NCI-H82 treated with DMSO at 0.1 percent for 48 hours (cell line): Measurements from ENCODE around the gene THOP1.

Experiments used
- DNase-seq: peaks from one replicate; lab custom pipeline; 2025; ENCODE audit not compliant: unreplicated experiment; lab: John Stamatoyannopoulos, UW

Gene THOP1

GRCh38 chr19:2761876-2762782 lies 23.2 kb upstream of the THOP1 start:
- no peak for DNase-seq

- DNase-seq: no peak
These were observed 22.4 kb upstream of the THOP1 start for GRCh38 chr19:2762783-2763496.

GRCh38 chr19:2763687-2764086 lies 21.6 kb upstream of the THOP1 start:
- DNase-seq: no peak

GRCh38 chr19:2764945-2765344 lies 20.4 kb upstream of the THOP1 start:
- no peak for DNase-seq

GRCh38 chr19:2765376-2765775 lies 19.9 kb upstream of the THOP1 start:
- no peak for DNase-seq

GRCh38 chr19:2766594-2767372 lies 18.5 kb upstream of the THOP1 start:
- DNase-seq: no peak

GRCh38 chr19:2767688-2768087 lies 17.6 kb upstream of the THOP1 start:
- DNase-seq: no peak

- DNase-seq: no peak
These were observed 16.8 kb upstream of the THOP1 start for GRCh38 chr19:2768365-2769132.

GRCh38 chr19:2769218-2769617 lies 16.1 kb upstream of the THOP1 start:
- DNase-seq: no peak

GRCh38 chr19:2770055-2771013 lies 15.0 kb upstream of the THOP1 start:
- no peak for DNase-seq

GRCh38 chr19:2771786-2772674 lies 13.3 kb upstream of the THOP1 start:
- DNase-seq: no peak

GRCh38 chr19:2774083-2774679 lies 11.1 kb upstream of the THOP1 start:
- no peak for DNase-seq

- no peak for DNase-seq
These were observed 10.2 kb upstream of the THOP1 start for GRCh38 chr19:2774953-2775555.

- DNase-seq: no peak
These were observed 9.5 kb upstream of the THOP1 start for GRCh38 chr19:2775556-2776430.

GRCh38 chr19:2777952-2778683 lies 7.2 kb upstream of the THOP1 start:
- DNase-seq: peak; percentile 1

- DNase-seq: no peak
These were observed 6.1 kb upstream of the THOP1 start for GRCh38 chr19:2779121-2779740.
